Measurements from ENCODE around the gene CCDC187. TPM values are rescaled to one million over a fixed set of nuclear protein-coding genes. Genes with fewer than 3 reads are reported as not detected.
A peak's percentile ranks its signal among the peaks of the same experiment; 100 is the strongest.

The CCDC187 gene
- total RNA-seq, 2 donors from 2014 or later = 0.04 to 0.09 TPM

- no peaks in the 10 kb centered on the region for H3K36me3 ChIP-seq (ENCODE audit: control insufficient read depth, insufficient read depth, low read length)
- no peak for DNase-seq
- 85 to 94% methylated on average over 8 to 50 of the region's 50 CpGs for WGBS, 2 experiments (ENCODE audit: insufficient coverage in 1 of 2, insufficient read length in 1 of 2)
- H3K4me1 Mint-ChIP-seq = peaks cover 5% of the 10 kb centered on the region
- no peaks in the 10 kb centered on the region for H3K4me1 ChIP-seq (ENCODE audit: control insufficient read depth, insufficient read depth, low read length)
- peak overlapping the region; percentile 30 for H3K27ac Mint-ChIP-seq
- no peak overlapping the region for H3K9ac ChIP-seq (ENCODE audit: extremely low read depth, low read length, poor library complexity, severe bottlenecking)
- no peaks in the 10 kb centered on the region for H3K27me3 ChIP-seq (ENCODE audit: control insufficient read depth, insufficient read depth, low read length, poor library complexity, severe bottlenecking)
- H3K27me3 Mint-ChIP-seq (ENCODE audit: insufficient read depth) = peaks cover 6% of the 10 kb centered on the region
- H3K9me3 Mint-ChIP-seq = no peaks in the 10 kb centered on the region
- no peaks in the 10 kb centered on the region for H3K36me3 Mint-ChIP-seq (ENCODE audit: low read depth)
- no peak for TF ChIP-seq CTCF (conservative IDR thresholded peaks at IDR 0.05)
- H3K4me3 Mint-ChIP-seq = no peak overlapping the region
- H3K9me3 ChIP-seq (ENCODE audit: control insufficient read depth, low read length) = no peaks in the 10 kb centered on the region
- H3K4me3 ChIP-seq (ENCODE audit: low read length) = no peak overlapping the region
- H3K27ac ChIP-seq (ENCODE audit: low read depth, low read length) = no peak overlapping the region
Observed at GRCh38 chr9:136251264-136252115, 52.4 kb downstream of the CCDC187 start.

- no peak for TF ChIP-seq CTCF (conservative IDR thresholded peaks at IDR 0.05)
- no peak for DNase-seq
- Mint-ChIP-seq H3K4me1 (peaks cover 5% of the 10 kb centered on the region), H3K27me3 (ENCODE audit: insufficient read depth) (peaks cover 10% of the 10 kb centered on the region), H3K4me3 (no peak overlapping the region), H3K9me3 (no peaks in the 10 kb centered on the region), H3K36me3 (ENCODE audit: low read depth) (no peaks in the 10 kb centered on the region), H3K27ac (no peak overlapping the region)
- Histone ChIP-seq H3K27ac (ENCODE audit: low read depth, low read length) (no peak overlapping the region), H3K9me3 (ENCODE audit: control insufficient read depth, low read length) (no peaks in the 10 kb centered on the region), H3K4me1 (ENCODE audit: control insufficient read depth, insufficient read depth, low read length) (no peaks in the 10 kb centered on the region), H3K9ac (ENCODE audit: extremely low read depth, low read length, poor library complexity, severe bottlenecking) (no peak overlapping the region), H3K27me3 (ENCODE audit: control insufficient read depth, insufficient read depth, low read length, poor library complexity, severe bottlenecking) (no peaks in the 10 kb centered on the region), H3K4me3 (ENCODE audit: low read length) (no peak overlapping the region), H3K36me3 (ENCODE audit: control insufficient read depth, insufficient read depth, low read length) (no peaks in the 10 kb centered on the region)
- 67 to 80% methylated on average over 5 to 10 of the region's 10 CpGs for WGBS, 2 experiments (ENCODE audit: insufficient coverage in 1 of 2, insufficient read length in 1 of 2)
Observed at GRCh38 chr9:136250676-136251075, 53.2 kb downstream of the CCDC187 start.

- H3K27ac Mint-ChIP-seq = no peak overlapping the region
Observed at GRCh38 chr9:136249877-136250559, 53.9 kb downstream of the CCDC187 start.

More at GRCh38 chr9:136249877-136250559, 53.9 kb downstream of the CCDC187 start:
- Mint-ChIP-seq H3K27me3 (ENCODE audit: insufficient read depth) (peaks cover 10% of the 10 kb centered on the region), H3K4me3 (no peak overlapping the region), H3K4me1 (peaks cover 6% of the 10 kb centered on the region), H3K36me3 (ENCODE audit: low read depth) (no peaks in the 10 kb centered on the region), H3K9me3 (no peaks in the 10 kb centered on the region)
- no peaks in the 10 kb centered on the region for H3K4me1 ChIP-seq (ENCODE audit: control insufficient read depth, insufficient read depth, low read length)
- H3K9me3 ChIP-seq (ENCODE audit: control insufficient read depth, low read length) = no peaks in the 10 kb centered on the region
- 90 to 91% methylated on average over 24 to 30 of the region's 30 CpGs for WGBS, 2 experiments (ENCODE audit: insufficient coverage in 1 of 2, insufficient read length in 1 of 2)
- H3K36me3 ChIP-seq (ENCODE audit: control insufficient read depth, insufficient read depth, low read length) = no peaks in the 10 kb centered on the region
- no peak overlapping the region for H3K4me3 ChIP-seq (ENCODE audit: low read length)
- DNase-seq = no peak
- no peaks in the 10 kb centered on the region for H3K27me3 ChIP-seq (ENCODE audit: control insufficient read depth, insufficient read depth, low read length, poor library complexity, severe bottlenecking)
- H3K27ac ChIP-seq (ENCODE audit: low read depth, low read length) = no peak overlapping the region
- no peak overlapping the region for H3K9ac ChIP-seq (ENCODE audit: extremely low read depth, low read length, poor library complexity, severe bottlenecking)
- TF ChIP-seq CTCF (conservative IDR thresholded peaks at IDR 0.05) = no peak

All from endodermal cell (in vitro differentiated cells).